ENCODE results near the gene NID2.

GRCh38 chr14:52048116-52048515 lies 20.7 kb downstream of the NID2 start:
- no peak for TF ChIP-seq POLR2A (IDR thresholded peaks at IDR 0.05; ENCODE audit: low read depth, low read length)
- no peak for TF ChIP-seq POLR2AphosphoS5 (IDR thresholded peaks at IDR 0.05; ENCODE audit: low read depth, low read length)
- no peak for TF ChIP-seq TAF1 (IDR thresholded peaks at IDR 0.05; ENCODE audit: borderline replicate concordance, low read depth, low read length)

Measured in GM12892 (cell line).